ENCODE data around the gene SMCO1.
"Not testable (repeated sequence)": the region's sequence is repeated elsewhere in the genome, so short reads cannot be mapped to it uniquely, and the experiment has no call there.

Gene SMCO1

DNA sequence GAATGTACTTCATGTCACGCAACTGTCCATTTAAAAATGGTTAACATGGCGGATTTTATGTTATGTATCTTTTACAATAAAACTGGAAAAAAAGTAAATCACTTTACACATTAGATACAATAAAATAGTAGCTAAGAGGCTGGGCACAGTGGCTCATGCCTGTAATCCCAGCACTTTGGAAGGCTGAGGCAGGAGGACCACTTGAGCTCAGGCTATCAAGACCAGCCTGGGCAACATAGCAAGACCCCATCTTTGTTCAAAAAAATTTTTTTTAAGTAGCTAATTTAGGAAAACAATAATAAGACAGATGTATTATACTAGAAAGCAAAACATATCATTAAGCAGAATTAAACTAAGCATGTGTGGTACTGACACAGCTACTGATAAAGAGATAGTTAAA lies 23.1 kb downstream of the SMCO1 start:
- DNase-seq (ENCODE audit: low read depth) = no peak

DNA sequence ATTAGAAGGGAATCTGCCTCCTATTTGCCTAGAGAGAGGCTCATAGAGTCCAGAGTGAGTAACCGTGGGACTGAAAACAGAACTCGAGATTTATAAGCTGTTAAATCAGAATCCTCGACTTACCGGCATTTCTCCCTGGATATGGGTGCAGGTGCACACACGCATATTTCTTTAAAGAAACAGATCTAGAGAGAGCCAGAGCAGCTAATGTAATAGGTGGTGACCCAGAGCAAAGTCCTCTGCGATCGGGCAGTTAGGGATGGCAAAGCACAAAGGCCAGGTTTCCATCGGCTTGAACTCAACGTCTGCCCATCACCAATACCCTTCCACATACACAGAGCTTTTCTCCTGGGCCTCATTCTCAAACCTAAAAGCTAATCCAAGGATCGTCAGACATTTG lies 25.4 kb downstream of the SMCO1 start:
- no peak for DNase-seq (ENCODE audit: low read depth)

DNA sequence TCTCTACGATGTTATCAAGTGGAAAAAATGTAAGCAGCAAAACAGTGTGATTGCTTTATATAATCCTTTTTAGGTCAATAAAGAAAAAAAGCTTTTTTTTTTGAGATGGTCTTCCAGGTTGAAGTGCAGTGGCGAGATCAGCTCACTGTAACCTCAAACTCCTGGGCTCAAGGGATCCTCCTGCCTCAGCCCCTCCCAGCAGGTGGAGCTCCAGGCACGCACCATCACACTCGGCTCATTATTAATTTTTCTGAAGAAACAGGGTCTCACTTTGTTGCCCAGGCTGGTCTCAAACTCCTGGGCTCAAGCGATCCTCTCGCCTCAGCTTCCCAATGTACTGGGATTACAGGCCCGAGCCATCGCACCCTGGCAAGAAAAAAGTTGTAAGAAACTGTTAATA lies 28.9 kb downstream of the SMCO1 start:
- no peak for DNase-seq (ENCODE audit: low read depth)

DNA sequence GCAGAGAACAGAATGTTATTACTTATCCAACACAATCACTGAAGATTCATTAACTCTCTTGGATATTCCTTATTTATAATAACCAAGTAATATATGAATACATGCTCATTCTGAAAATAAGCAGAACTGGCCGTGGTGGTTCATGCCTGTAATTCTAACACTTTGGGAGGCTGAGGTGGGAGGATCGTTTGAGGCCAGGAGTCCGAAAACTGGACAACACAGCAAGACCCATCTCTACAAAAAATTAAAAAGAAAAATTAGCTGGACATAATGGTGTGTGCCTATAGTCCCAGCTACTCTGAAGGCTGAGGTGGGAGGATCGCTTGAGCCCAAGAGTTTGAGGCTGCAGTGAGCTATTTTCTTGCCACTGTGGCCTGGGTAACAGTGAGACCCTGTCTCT lies 37.5 kb downstream of the SMCO1 start:
- no peak for DNase-seq (ENCODE audit: low read depth)

DNA sequence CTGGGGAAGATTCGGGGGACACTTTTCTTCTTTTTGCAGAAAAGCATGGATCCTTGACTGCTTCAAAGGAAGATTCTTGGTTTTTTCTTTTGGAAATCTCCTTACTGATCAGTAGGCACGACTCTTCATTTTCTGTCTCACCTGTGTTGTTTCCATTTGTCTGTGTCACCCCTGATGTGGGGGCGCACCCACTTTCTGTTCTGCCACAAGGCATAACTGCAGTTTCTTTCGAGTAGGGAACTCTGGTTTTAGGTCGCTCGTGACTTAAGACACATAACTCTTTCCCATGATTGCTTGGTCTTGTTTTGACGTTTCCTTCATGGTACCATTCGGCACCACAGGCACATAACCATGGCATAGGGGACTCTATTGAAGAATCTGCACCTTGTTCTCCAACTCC lies 42.9 kb downstream of the SMCO1 start:
- no peak for DNase-seq (ENCODE audit: low read depth)

DNA sequence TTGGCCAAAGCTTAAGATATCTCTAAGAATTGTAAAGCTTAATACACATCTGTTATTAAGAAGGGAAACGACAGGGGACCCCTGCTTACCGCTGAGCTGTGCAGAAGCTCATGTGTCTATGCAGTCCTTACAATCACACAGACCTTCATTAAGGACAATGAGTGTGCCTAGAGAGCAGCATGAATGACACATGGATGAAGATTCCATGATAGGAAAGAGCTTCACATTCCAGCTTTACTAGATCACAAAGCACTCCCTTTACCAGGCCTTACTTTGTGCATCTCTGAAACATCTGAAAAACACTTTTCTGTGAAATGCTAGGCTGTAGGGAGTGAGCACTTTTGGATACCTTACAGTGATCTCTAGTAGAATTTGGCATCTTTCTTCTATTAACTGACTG lies 43.6 kb downstream of the SMCO1 start:
- DNase-seq (ENCODE audit: low read depth) = no peak

DNA sequence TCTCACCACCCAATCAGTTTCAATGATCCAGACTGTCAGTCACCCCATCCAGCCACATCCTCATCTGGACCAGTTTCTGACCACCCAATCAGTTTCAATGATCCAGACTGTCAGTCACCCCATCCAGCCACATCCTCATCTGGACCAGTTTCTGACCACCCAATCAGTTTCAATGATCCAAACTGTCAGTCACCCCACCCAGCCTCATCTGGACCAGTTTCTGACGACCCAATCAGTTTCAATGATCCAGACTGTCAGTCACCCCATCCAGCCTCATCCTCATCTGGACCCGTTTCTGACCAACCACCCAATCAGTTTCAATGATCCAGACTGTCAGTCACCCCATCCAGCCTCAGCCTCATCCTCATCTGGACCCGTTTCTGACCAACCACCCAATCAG lies 45.0 kb downstream of the SMCO1 start:
- not testable (repeated sequence) for DNase-seq (ENCODE audit: low read depth)

DNA sequence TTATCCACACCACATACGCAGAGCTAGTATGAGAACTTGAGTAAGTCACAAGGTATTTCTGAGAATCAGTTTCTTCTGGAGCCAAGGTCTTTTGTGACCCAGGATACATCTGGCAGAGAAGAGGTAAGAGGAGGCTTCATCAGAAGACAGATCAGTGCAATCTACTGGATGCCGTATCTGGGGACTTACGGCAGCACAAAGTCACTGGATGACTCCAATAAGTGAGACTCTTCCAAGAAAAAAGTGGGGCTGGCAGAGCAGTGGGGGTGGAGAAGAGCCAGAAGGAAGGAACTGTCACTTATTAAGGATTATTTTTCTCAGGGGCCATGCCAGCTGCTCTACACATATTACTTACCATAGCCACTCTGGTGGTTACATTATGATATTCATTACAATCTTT lies 51.3 kb downstream of the SMCO1 start:
- no peak for DNase-seq (ENCODE audit: low read depth)

DNA sequence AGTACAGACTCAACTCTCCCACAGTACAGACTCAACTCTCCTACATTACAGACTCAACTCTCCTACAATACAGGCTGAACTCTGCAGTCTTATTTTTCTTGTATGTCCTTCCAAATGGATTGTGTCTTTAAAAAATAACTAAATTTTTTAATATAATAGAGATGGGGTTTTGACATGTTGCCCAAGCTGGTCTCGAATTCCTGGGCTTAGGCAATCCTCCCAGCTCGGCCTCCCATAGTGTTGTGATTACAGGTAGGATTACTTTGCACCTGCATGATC lies 51.7 kb downstream of the SMCO1 start:
- no peak for DNase-seq (ENCODE audit: low read depth)

DNA sequence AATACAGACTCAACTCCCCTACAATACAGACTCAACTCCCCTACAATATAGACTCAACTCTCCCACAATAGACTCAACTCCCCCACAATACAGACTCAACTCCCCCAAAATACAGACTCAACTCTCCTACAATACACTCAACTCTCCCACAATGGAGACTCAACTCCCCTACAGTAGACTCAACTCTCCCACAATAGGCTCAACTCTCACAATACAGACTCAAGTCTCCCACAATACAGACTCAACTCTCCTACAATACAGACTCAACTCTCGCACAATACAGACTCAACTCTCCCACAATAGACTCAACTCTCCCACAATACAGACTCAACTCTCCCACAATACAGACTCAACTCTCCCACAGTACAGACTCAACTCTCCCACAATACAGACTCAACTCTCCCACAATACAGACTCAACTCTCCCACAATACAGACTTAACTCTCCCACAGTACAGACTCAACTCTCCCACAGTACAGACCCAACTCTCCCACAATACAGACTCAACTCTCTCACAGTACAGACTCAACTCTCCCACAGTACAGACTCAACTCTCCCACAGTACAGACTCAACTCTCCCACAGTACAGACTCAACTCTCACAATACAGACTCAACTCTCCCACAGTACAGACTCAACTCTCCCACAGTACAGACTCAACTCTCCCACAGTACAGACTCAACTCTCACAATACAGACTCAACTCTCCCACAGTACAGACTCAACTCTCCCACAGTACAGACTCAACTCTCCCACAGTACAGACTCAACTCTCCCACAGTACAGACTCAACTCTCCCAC lies 52.3 kb downstream of the SMCO1 start:
- not testable (repeated sequence) for DNase-seq (ENCODE audit: low read depth)

DNA sequence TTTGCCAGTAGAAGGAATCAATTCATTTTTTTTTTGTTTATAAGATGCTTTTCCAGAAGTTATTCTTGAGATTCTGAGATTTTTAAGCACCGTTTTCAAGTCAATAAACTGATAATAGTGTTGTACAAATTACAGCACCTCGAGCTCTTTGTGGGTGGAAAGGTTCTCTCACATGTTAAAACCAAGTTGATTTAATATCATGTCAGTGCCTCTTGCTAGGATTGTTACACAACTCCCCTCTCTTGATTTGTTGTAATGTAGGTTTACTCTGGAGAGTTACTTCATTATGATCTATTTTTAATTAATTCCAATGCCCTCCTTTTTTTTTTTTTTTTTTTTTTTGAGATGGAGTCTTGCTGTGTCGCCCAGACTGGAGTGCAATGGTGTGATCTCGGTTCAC lies 57.1 kb downstream of the SMCO1 start:
- no peak for DNase-seq (ENCODE audit: low read depth)

DNA sequence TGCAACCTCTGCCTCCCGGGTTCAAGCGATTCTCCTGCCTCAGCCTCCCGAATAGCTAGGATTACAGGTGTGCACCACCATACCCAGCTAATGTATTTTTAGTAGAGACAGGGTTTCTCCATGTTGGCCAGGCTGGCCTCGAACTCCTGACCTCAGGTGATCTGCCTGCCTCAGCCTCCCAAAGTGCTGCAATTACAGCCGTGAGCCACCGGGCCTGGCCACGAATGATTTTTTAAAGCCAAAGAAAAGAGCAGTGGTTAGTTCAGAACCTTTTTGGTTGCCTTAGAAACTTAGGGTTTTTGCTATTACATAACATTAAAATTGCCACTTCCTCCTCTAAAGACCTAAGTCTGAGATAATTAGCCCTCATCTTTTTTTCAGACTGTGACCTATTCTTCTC lies 57.7 kb downstream of the SMCO1 start:
- not testable (repeated sequence) for DNase-seq (ENCODE audit: low read depth)
